ENCODE data around the gene TJAP1.

TJAP1 gene

GRCh38 chr6:43477235-43478007 is at the start of gene TJAP1:
Gene TJAP1, plus strand, starts transcription at chr6:43477570. Its CDS starts 21,432 bp downstream, at chr6:43499002.
- Histone ChIP-seq H3K9ac (ENCODE audit: low read depth, low read length) (peak within 1 kb of the TSS; percentile 77), H3K36me3 (ENCODE audit: insufficient read depth, low read length) (no peaks in the 10 kb centered on the region), H3K4me1 (ENCODE audit: insufficient read depth, low read length) (peaks cover 16% of the 10 kb centered on the region), H3K9me3 (ENCODE audit: control insufficient read depth, insufficient read depth, low read length) (no peaks in the 10 kb centered on the region)

- Histone ChIP-seq H3K36me3 (ENCODE audit: insufficient read depth, low read length) (no peaks in the 10 kb centered on the region), H3K9me3 (ENCODE audit: control insufficient read depth, insufficient read depth, low read length) (peaks cover 2% of the 10 kb centered on the region; the same call in 1 of the 2 replicates), H3K9ac (ENCODE audit: low read depth, low read length) (peak overlapping the region; percentile 85), H3K4me1 (ENCODE audit: insufficient read depth, low read length) (no peaks in the 10 kb centered on the region; the same call in 1 of the 2 replicates)
Measured at GRCh38 chr6:43428112-43428570, 49.2 kb upstream of the TJAP1 start.

DNA sequence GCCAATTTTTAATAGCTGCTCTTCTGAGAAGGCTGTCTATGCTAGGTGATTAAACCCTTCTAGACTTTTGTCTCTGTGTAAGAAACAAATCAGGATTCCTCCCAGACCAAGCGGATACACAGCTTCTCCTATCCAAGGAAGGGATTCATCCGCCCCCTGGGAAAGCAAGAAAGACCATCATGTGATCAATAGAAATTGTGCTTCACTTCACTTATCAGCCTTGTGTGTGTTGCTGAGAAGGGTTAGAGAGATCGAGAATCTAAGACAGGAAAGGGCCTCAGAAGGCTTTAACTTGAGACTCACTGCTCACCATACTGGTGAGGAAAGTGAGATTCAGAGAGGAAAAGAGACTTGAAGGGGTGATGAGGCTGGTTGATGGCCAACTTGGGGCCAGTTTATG is 48.5 kb upstream of the TJAP1 start:
- Histone ChIP-seq H3K9ac (ENCODE audit: low read depth, low read length) (peak overlapping the region; percentile 85; the same call in 1 of the 2 replicates), H3K4me1 (ENCODE audit: insufficient read depth, low read length) (no peaks in the 10 kb centered on the region; the same call in 1 of the 2 replicates), H3K9me3 (ENCODE audit: control insufficient read depth, insufficient read depth, low read length) (peaks cover 2% of the 10 kb centered on the region; the same call in 1 of the 2 replicates), H3K36me3 (ENCODE audit: insufficient read depth, low read length) (no peaks in the 10 kb centered on the region)

- Histone ChIP-seq H3K9me3 (ENCODE audit: control insufficient read depth, insufficient read depth, low read length) (no peaks in the 10 kb centered on the region), H3K4me1 (ENCODE audit: insufficient read depth, low read length) (peaks cover 6% of the 10 kb centered on the region; the same call in 1 of the 2 replicates), H3K9ac (ENCODE audit: low read depth, low read length) (no peak overlapping the region), H3K36me3 (ENCODE audit: insufficient read depth, low read length) (no peaks in the 10 kb centered on the region)
Measured at GRCh38 chr6:43432009-43432945, 45.1 kb upstream of the TJAP1 start.

- no peaks in the 10 kb centered on the region for H3K9me3 ChIP-seq (ENCODE audit: control insufficient read depth, insufficient read depth, low read length)
- H3K36me3 ChIP-seq (ENCODE audit: insufficient read depth, low read length): no peaks in the 10 kb centered on the region
- H3K9ac ChIP-seq (ENCODE audit: low read depth, low read length): no peak overlapping the region
- peaks cover 6% of the 10 kb centered on the region; the same call in 1 of the 2 replicates for H3K4me1 ChIP-seq (ENCODE audit: insufficient read depth, low read length)
Measured at GRCh38 chr6:43433148-43433547, 44.2 kb upstream of the TJAP1 start.

DNA sequence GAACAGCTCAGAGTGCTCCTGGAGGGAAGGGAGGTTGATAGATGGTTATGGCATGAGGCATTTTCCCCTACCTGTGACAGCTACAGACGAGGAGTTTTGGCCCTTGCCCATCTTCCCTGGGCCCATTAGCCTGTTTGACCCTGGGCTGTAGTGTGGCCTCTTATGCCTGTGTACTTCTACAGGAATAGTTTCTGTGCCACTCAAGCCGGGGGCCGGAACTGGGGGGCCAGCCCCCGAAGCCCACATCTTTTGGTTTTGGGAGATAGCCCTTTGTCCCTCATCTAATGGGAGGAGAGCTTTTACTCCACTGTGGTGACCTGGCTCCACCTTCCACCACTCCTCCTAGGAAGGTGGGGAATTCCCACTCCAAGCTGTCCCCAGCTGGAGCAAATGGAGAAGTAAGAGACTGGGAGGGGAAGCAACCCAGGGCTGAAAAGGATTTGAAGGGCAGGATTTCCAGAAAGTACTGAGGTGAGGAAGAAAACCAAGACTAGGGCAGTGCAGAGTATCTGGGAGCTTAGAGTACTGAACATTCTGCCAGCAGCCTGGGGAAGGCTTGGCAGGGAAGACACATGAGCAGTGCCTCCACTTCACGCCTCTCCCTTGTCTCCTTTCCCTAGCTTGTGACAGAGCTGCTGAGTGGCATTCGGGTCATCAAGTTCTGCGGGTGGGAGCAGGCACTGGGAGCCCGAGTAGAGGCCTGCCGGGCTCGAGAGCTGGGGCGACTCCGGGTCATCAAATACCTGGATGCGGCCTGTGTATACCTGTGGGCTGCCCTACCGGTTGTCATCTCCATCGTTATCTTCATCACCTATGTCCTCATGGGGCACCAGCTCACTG is 43.1 kb upstream of the TJAP1 start:
- H3K9ac ChIP-seq (ENCODE audit: low read depth, low read length): no peak overlapping the region
- no peaks in the 10 kb centered on the region for H3K9me3 ChIP-seq (ENCODE audit: control insufficient read depth, insufficient read depth, low read length)
- peaks cover 6% of the 10 kb centered on the region; the same call in 1 of the 2 replicates for H3K4me1 ChIP-seq (ENCODE audit: insufficient read depth, low read length)
- no peaks in the 10 kb centered on the region for H3K36me3 ChIP-seq (ENCODE audit: insufficient read depth, low read length)

- H3K9ac ChIP-seq (ENCODE audit: low read depth, low read length): no peak overlapping the region
- no peaks in the 10 kb centered on the region for H3K36me3 ChIP-seq (ENCODE audit: insufficient read depth, low read length)
- H3K9me3 ChIP-seq (ENCODE audit: control insufficient read depth, insufficient read depth, low read length): no peaks in the 10 kb centered on the region
Measured at GRCh38 chr6:43434943-43435342, 42.4 kb upstream of the TJAP1 start.

GRCh38 chr6:43435682-43436437 is 41.5 kb upstream of the TJAP1 start:
- H3K36me3 ChIP-seq (ENCODE audit: insufficient read depth, low read length): no peaks in the 10 kb centered on the region
- peaks cover 6% of the 10 kb centered on the region; the same call in 1 of the 2 replicates for H3K4me1 ChIP-seq (ENCODE audit: insufficient read depth, low read length)
- H3K9ac ChIP-seq (ENCODE audit: low read depth, low read length): no peak overlapping the region
- H3K9me3 ChIP-seq (ENCODE audit: control insufficient read depth, insufficient read depth, low read length): no peaks in the 10 kb centered on the region

More at GRCh38 chr6:43434943-43435342, 42.4 kb upstream of the TJAP1 start:
- H3K4me1 ChIP-seq (ENCODE audit: insufficient read depth, low read length): peaks cover 6% of the 10 kb centered on the region; the same call in 1 of the 2 replicates

DNA sequence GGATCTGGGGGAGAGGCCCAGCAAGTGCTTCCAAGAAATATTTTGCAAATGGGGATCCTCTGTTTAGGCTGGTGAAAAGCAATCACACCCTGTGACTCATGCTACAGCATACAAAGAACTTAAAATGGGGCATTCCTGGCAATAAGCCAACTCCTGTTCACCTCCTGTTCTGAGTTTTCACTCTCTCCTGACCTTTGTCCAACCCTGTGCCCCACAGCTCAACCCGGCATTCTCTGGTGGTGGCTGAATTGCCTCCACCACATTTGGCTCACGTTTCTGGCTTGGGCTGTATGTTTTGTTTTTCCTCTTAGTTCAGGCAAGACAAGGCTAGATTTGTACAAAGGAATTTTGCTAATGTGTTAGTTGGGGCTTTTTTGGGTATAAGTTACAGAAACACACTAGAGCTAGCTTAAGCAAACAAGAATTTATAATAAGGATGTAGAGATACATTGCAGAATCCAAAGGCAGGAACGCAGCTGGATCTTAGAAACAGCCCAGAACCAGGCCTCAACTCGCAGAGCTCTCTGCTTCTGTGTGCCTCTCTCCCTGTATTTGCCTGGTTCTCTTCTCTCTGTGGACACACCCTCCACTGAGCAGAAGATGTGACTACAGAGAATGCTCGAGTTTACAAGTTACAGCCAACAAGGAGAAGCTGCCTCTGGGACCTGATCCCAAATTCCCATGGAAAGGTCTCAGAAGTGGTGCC is 40.6 kb upstream of the TJAP1 start:
- no peaks in the 10 kb centered on the region for H3K36me3 ChIP-seq (ENCODE audit: insufficient read depth, low read length)
- H3K4me1 ChIP-seq (ENCODE audit: insufficient read depth, low read length): peaks cover 6% of the 10 kb centered on the region; the same call in 1 of the 2 replicates
- no peak overlapping the region for H3K9ac ChIP-seq (ENCODE audit: low read depth, low read length)

GRCh38 chr6:43437700-43438099 is 39.7 kb upstream of the TJAP1 start:
- no peak overlapping the region for H3K9ac ChIP-seq (ENCODE audit: low read depth, low read length)
- no peaks in the 10 kb centered on the region for H3K36me3 ChIP-seq (ENCODE audit: insufficient read depth, low read length)
- peaks cover 6% of the 10 kb centered on the region; the same call in 1 of the 2 replicates for H3K4me1 ChIP-seq (ENCODE audit: insufficient read depth, low read length)
- H3K9me3 ChIP-seq (ENCODE audit: control insufficient read depth, insufficient read depth, low read length): no peaks in the 10 kb centered on the region

More for the DNA sequence above, 40.6 kb upstream of the TJAP1 start:
- no peaks in the 10 kb centered on the region for H3K9me3 ChIP-seq (ENCODE audit: control insufficient read depth, insufficient read depth, low read length)

DNA sequence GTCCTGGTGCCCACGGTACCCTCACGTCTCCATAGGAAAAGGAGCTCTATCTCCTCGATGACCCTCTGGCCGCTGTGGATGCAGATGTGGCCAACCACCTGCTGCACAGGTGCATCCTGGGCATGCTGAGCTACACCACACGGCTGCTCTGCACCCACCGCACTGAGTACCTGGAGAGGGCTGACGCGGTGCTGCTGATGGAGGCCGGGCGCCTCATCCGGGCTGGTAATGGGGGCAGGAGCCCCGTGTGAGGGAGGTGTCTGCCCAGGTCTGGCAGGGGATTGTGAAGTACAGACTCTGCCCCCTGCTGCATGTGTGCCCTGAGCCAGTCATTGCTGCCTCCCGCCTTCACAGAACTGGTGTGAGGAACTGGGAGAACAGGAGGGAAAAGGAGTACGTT is 34.4 kb upstream of the TJAP1 start:
- no peaks in the 10 kb centered on the region for H3K9me3 ChIP-seq (ENCODE audit: control insufficient read depth, insufficient read depth, low read length)
- no peaks in the 10 kb centered on the region for H3K36me3 ChIP-seq (ENCODE audit: insufficient read depth, low read length)
- H3K9ac ChIP-seq (ENCODE audit: low read depth, low read length): no peak overlapping the region
- no peaks in the 10 kb centered on the region for H3K4me1 ChIP-seq (ENCODE audit: insufficient read depth, low read length)

- Histone ChIP-seq H3K36me3 (ENCODE audit: insufficient read depth, low read length) (no peaks in the 10 kb centered on the region), H3K4me1 (ENCODE audit: insufficient read depth, low read length) (no peaks in the 10 kb centered on the region), H3K9ac (ENCODE audit: low read depth, low read length) (no peak overlapping the region), H3K9me3 (ENCODE audit: control insufficient read depth, insufficient read depth, low read length) (no peaks in the 10 kb centered on the region)
Measured at GRCh38 chr6:43444036-43444435, 33.3 kb upstream of the TJAP1 start.

DNA sequence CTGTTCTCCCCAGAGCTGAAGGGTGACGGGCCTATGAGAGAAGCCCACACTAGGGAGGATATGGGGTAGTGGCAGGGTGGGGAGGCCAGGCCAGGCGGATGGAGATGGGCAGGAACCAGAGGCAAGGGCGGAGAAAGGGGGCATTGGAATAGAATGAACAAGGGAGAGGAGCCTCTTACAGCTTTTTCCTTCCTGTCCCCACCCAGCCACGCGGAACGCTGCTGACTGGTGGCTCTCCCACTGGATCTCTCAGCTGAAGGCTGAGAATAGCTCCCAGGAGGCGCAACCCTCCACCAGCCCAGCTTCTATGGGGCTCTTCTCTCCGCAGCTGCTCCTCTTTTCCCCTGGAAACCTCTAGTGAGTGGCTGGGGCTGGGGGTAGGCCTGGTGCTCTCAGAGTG is 32.8 kb upstream of the TJAP1 start:
- H3K9me3 ChIP-seq (ENCODE audit: control insufficient read depth, insufficient read depth, low read length): no peaks in the 10 kb centered on the region
- H3K4me1 ChIP-seq (ENCODE audit: insufficient read depth, low read length): no peaks in the 10 kb centered on the region
- no peak overlapping the region for H3K9ac ChIP-seq (ENCODE audit: low read depth, low read length)
- no peaks in the 10 kb centered on the region for H3K36me3 ChIP-seq (ENCODE audit: insufficient read depth, low read length)

All from ES-I3 (cell line).